Muscle of arm (tissue), 12 donors: ENCODE measurements around the gene MOGAT3. TPM values are rescaled to one million over a fixed set of nuclear protein-coding genes. Genes with fewer than 3 reads are reported as not detected.

Source experiments
- DNase-seq: peaks from one replicate; pipeline ENCODE4 v3.0.0-alpha.2; 2013
- polyA plus RNA-seq, 12 donors: library from polyadenylated mRNA; unstranded; fragments of 120-200 nt; gene quantifications; one replicate each; pipeline ENCODE4 v1.2.1, GENCODE V29; 2013; ENCODE audit not compliant: insufficient read length in 12 of 12

The MOGAT3 gene
- polyA plus RNA-seq, 12 donors, result 0.08 to 31.6 (median 0.15) TPM; not detected in 7

DNA sequence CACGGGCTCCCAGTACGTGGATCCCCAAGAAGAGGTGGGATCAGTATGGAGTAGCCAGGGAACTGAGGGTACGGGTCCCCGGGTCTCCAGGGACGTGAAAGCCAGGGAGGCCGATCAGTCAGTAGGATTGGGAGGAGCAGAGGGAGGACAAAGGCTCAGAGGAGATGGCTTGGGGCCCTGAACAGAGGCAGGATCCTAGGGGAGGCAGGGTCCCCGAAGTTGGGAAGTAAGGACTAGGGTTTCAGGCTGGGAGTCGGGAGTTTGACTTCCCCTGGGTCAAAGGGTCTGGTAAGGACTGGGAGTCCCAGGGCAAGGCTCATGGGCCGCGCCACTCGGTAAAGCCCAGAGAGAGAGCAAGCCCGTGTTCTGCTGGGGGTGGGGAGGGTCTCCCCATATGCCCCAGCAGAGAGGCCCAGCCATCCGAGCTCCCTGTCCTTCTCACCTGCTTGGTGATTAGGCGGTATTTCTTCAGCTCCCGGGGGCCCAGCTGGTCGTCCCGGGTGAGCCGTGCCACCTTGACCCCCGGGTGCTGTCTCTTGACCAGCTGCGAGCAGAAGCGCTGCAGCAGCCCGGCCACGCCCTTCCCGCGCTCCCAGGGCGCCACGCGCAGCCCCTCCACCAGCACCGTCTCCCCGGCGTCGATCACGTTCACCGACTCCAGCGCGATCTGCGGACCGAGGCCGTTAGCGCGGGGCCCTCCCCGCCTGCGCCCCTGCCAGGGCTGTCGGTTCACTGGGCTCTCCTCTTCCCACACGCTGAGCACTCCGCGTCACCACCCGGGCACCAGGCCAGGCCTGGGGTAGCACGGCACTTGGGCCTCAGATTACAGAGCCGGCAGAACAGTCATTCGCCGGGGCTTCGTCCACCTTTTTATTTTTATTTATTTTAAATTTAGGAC is 27.7 kb downstream of the MOGAT3 start:
- no peak for DNase-seq

DNA sequence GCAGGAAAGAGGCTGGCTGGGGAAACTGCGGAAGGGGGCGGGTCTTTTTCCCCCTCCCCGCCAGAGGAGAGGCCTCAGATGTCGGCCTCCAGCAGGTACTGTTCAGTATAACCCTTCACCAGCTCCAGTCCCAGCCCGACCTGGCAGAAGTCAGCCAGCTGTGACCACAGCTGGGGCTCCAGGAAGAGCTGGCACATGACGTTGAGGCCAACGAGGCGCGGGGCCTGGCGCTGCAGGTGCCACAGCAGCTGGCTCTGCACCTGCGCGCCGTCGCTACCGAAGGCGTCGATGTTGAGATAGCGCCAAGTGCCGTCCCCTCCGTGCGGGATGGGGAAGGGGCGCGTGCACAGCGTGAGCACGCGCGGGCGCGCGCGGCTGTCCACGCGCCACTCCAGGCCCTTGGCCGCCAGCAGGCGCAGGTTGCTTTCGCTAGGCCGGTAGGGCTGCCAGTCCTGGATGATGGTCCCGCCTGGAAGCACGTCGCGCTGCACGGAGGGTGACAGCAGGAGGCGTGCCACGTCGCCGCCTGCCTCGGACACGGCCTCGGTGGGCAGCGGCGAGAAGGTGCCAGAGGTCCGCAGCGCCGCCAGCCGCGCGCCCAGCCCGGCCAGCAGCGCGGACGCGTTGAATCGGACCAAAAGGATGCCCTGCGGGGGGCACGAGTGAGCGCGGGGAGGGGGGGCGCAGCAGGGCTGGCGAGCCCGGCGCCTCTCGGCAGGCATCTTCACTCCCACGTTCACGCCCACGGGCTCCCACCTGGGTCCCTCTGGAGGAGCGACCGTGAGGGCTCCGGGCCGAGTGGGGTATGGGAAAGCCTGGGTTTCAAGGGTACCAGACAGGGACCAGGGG is 28.6 kb downstream of the MOGAT3 start:
- no peak for DNase-seq

DNA sequence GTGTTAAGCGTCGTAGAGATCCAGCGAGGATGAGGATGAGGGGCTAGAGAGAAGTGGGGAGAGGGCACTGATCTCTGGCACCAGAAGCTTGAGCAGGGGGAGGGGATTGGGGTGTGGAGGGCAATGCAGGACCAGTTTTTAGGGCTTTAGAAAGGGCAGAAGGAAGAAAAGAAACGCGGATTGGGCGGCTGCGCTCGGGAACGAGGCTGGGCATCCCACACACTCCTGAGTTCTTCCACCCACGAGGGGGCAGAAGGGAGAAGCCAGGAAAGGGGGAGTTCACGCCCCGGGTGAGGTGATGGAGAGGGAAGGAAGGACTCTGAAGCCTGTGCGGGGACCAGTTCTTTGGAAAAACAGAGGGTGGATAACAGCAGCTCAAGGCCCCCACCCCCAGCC is 29.4 kb downstream of the MOGAT3 start:
- DNase-seq, result no peak

- DNase-seq, result no peak
Observed at GRCh38 chr7:101170617-101171441, 30.0 kb downstream of the MOGAT3 start.

DNA sequence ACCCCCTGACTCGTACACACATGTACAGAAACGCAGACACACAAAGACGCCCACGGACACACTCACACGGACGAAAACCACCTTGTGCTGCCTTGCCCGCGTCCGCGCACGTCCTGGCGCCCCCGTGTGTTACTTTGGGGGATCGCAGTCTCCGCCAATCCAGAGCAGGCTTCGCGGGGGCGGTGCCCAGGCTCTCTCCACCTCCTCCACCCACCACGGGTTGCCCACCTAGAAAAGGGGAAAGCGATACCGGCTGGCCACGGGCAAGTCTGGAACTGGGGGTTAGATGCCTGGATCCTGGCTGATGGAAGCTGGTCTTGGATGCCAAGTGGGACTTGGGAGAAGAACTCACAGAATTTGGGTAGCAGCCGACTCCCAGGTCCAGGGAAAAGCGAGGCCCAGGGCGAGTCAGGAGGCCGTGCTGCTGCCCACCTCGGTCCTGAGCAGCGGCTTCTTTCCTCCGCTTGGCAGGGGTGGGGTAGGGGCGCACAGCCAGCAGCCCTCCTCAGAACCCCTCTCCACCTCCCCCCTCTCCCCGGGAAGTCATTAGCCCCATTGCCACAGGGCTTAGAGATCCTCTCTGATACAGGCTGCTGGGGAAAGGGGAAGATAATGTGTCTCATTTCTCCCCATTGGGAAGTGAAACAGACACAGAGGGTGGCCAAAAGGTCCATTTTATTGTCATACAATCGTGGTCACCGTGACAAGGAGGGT is 30.8 kb downstream of the MOGAT3 start:
- peak; percentile 54 for DNase-seq

- no peak for DNase-seq
Observed at GRCh38 chr7:101169110-101169837, 31.6 kb downstream of the MOGAT3 start.

- no peak for DNase-seq
Observed at GRCh38 chr7:101168412-101169049, 32.3 kb downstream of the MOGAT3 start.

DNA sequence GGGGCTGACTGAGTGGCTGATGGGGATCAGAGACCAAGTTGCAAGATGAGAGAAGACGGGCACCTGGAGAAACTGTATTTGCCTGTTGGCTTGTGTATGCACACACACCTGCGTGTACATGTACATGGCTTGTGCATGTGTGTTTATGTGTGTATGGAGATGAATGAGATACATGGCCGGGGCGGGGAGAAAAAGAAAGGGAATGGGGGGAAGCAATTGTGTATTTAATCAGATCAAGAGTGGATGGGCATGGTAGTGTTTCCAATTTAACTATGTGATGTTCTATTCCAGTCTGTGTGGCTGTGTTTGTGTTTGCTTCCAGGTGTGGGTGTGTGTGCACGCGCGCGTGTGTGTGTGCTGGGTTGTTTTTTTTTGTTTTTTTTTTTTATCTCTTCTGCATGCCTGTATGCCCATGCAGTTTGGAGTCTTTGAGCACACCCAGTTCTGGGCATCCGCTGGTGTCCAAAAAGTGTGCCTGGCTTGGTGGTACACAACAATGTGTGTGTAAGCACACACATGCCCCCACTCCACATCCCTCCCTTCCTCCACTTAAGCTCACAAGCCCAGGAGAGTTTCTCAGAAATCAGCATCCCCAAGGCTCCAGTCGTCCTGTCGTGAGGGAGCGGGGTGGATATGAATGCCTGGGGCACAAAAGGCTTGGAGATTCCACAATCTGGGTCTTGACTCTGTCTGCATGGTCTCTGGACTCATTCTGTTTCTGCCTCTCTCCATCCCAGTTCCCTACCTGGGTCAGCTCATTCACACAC is 33.0 kb downstream of the MOGAT3 start:
- no peak for DNase-seq

- DNase-seq, result no peak
Observed at GRCh38 chr7:101166909-101167644, 33.8 kb downstream of the MOGAT3 start.

DNA sequence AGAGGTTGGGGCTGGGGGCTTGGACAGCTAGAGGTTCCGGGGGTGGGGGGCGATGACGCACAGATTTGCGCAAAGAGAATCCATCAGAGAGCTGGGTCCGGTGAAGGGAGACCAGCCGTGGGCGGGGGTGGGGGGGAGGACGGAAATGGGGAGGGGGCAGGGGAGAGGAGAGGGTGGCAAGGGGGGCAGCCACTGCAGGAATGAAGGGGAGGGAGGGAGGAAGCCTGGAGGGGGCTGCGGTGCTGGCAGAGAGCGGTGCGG is 34.3 kb downstream of the MOGAT3 start:
- DNase-seq, result no peak

- no peak for DNase-seq
Observed at GRCh38 chr7:101165958-101166647, 34.7 kb downstream of the MOGAT3 start.

DNA sequence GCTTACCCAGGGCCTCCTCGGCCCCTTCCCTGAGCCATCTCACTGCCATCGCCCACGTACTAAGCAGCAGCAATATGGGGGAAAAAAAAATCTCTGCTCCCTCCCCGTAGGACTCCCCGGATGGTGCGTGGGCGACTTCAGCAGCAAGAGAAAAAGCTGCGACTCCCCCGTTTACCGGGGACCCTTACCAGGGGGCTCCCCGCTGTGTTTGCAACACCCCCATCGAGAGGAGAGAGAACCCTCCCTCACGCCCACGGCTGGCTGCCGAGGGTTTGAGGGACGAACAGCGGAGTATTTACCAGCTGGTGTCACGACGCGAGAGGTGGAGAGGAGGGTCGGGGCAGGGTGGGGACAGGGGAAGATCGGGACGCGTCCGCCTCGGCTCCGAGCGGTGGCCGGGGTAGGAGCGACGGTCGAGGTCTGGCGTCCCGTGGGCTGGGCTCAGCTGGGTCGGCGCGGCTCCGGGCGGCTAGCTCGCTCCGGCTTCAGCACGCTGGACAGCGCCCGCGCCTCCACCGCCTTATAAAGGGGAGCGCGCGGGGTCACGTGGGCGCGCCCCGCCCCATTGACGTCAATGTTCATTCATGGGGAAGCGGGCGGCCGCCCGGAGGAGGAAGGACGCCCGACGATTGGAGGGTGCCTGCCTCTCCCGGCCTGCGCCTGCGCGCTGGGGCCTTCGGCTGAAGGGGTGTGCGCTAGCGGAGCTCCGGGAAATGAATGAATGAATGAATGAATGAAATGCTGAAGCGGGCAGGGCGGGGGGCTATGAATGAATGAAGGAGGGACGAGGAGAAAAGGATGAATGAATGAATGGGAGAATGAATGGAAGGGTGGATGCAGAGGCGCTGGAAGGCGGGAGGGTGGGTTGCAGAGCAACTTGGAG is 35.5 kb downstream of the MOGAT3 start, which contains the start of gene VGF:
Gene VGF, minus strand, starts transcription at position 495 of the 883 bp plus-strand sequence. CDS start 726 bp downstream, outside the sequence.
- DNase-seq, result peak; percentile 90

GRCh38 chr7:101164071-101164840 is 36.6 kb downstream of the MOGAT3 start:
- DNase-seq, result no peak

GRCh38 chr7:101163279-101164070 is 37.4 kb downstream of the MOGAT3 start:
- DNase-seq, result no peak
